Stimulated activated CD4-positive, alpha-beta T cell treated with anti-CD3 and anti-CD28 coated beads, Interleukin-12 subunit alpha, Interleukin-12 subunit beta, amount 100 ng/mL, for 24 hours (primary cell): Measurements from ENCODE around the gene STK39.
"Not testable (repeated sequence)": the region's sequence is repeated elsewhere in the genome, so short reads cannot be mapped to it uniquely, and the experiment has no call there.

ENCODE experiments used
- DNase-seq, 2 experiments: peaks; one replicate each; pipeline ENCODE4 v3.0.0-alpha.2; 2020; ENCODE audit warnings: low read depth in 2 of 2

STK39 gene

DNA sequence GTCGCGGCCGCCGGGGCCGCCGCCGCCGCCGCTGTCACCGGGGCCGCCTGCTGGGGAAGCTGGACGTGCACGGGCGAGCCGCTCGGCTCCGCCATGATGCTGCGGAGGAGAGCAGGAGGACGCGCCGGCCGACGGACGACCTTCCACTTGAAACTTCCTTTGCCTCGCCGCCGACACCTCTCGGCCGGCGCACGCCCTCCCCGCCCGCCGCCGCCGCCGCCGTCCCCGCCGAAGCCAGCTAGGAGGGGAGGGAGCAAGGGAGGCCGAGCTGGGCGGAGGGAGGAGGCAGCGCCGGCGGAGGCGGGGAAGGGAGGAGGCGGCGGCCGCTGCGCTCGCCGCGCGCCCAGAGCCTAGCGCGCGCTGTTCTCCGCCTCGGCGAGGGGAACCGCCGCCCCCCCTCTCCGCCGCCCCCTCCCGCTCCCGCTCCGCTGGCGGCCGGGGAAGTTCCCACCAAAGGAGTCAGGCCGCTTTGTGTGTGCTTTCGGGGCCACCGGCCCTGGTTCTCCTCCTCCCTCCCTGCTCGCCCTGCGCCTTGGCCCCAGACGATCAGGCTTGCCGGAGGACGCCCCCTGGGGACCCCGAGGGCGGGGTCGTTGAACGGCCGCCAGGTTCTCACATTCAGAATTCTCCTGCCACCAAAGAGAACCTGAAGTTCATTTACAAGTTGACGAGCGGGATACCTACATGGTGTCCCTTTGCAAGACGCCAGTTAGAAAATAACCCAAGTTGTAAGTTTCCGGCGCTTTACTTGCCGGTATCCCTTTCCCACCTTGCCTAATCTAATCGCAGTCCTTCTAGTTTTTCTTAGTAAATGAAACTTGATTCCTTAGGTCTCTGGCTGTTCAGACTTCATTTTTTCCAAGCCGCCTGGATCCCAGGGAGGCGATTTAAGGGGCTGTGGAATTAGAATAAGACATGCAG, at the start of gene STK39:
STK39 (minus strand) TSS at position 255 of the 921 bp plus-strand sequence; CDS start at position 95, 160 bp downstream.
- peak; percentile 59 to 66 for DNase-seq

DNA sequence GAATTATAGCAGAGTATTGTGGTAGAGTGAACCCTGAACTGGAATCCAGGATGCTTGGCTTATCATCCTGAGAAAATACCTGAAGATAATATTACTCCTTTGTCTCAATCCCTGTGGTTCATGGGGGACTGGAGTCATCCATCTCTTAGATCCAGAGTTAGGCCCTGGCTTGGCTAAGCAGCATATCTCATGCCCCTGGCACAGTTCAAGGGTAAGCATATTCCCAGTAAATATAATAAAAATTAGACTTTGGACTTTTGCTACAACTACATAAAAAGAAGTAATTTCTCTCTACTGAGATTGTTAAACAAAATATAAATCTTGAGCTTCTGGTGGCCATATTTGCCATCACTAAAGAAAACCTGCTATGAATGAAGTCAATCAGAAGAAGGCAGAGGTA, 47.7 kb upstream of the STK39 start:
- DNase-seq, result no peak

DNA sequence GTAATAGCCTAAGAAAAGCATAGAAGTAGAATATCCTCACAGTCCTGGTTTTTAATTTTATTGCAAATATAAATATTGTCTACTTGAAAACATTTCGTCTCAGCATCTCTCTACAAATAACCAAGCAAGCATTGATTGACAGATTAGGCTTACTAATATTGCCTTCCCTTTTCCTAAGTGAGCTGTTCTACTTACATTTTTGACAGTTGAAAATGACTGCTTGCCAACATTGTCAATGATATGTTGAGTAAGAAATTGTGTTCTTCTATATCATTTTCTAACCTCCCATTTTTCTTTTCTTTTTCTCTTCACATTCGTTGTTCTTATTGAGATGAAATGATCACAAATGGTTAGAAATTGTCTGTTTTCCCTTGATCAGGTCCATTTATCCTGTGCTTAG, 47.0 kb upstream of the STK39 start:
- DNase-seq, result no peak

DNA sequence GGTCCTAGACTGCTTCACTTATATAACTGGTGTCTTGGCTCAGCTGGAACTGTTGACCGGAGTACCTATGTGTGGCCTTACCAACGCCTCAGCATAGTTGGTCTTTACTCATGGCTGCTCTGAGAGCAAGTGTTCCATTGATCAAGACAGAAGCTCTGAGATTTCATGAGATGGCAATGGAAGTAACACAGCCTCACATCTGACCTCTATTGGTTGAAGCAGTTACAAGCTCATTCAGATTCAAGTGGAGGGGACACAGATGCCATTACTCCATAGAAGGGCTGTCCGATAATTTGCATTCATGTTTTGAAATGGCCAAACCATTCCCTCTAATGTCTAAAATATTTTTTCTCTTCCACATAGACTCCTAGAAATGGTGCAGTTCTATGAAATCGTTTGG, 46.4 kb upstream of the STK39 start:
- DNase-seq, result no peak

DNA sequence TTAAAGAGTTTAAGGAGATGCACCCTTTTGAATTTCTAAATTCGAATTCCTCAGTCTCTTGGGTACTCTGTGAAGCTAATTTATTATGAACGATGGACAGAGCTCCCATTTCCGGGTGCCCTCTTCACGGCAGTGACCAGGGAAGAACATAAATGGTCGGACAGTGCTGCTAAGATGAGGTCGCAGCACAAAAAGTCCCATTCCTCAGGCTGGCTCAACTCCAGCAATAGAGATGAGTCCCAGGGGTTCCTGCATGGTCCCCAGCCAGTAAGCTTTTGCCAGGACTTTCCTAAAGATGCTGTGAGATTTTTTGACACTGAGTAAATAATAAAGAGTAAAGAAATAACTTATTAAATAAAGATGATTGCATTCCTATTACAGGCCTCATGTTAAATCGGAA, 43.0 kb upstream of the STK39 start:
- DNase-seq, result no peak

DNA sequence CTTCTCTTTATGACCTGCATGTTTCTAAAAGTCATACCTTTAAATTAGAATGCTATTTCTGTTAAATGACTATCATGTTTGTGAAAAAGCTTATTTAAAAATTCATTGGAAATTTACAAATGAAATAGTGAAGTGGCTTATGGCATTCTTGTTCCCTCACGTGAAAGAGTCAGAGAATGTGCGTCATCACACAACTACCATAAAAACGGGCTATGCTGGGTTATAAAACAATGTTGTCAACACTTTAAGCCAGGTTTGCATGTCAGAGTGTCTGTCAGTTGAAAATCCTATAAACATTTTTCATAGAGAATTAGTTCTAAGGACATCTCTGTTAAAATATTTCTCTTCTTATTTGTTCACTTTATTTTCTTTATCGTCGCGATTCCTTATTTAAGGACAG, 42.5 kb upstream of the STK39 start:
- no peak for DNase-seq

DNA sequence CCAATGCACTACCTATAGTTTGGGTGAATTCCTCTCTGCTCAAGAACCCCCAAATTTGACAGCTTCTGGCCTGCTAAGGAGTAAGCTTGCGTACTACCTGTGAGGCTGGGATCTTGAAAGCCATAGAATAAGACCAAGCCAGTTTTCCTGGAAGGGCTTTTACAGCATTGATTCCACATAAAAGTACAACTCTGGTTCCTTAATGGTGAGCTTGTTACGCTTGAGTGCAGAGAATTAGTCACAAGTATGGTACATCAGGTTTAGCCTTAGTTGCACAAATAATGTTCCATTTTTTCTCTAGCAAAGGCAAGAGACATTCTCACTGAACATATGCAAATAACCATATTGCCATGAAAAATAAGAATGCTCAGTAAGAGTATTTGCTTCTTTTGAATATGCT, 39.1 kb upstream of the STK39 start:
- no peak for DNase-seq

DNA sequence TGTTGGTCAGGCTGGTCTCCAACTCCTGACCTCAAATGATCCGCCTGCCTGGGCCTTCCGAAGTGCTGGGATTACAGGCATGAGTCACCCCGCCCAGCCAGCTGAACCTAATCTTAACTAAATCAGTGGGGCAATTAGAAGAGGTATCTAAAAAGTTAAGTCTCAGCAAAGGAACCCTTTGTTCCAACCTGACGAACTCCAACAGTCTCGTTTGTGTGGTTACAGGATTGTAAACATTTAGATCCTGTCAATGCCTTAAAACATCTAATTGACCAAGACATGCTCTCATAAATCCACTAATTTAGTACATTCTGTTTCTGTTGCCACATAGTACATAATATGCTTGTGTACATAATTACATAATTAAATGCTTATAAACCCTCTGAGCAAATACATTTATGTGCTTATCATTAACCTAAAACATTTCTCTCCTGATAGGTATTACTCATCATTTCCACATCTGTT, 31.1 kb upstream of the STK39 start:
- no peak for DNase-seq

DNA sequence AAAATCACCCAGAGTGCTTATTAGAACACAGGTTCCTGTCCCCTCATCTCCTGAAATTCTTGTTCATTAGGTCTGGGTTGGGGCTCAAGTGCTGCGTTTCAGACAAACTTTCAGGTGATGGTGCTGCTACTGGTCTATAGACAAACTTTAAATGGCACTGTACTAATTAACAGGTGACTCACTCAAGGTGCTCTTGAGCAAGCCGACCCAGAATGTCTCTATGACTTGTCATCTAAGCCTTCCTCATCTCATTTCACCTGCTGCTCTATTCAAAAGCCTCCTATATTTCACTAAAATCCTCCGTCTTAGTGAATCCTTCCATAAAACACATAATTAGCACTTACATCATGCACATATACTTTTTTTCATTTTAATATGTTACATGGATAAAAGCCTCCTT, 29.9 kb upstream of the STK39 start:
- DNase-seq, result no peak

DNA sequence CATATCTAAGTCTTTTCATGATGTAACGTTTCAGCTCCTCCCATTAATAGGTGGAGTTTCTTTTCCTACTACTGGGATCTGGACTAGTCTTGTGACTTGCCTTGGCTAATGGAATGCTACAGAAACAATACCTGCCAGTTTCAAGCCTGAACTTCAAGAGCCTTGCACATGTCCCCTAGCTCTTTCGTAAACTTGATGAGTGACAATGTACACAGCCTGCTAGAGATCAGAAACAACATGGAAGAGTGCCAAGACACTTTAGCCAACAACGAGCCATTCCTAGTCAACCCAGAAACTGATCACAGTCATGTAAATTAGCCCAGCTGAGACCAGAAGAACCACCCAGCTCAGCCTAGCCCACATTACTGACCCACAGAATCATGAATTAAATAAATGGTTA, 24.8 kb upstream of the STK39 start:
- no peak for DNase-seq

DNA sequence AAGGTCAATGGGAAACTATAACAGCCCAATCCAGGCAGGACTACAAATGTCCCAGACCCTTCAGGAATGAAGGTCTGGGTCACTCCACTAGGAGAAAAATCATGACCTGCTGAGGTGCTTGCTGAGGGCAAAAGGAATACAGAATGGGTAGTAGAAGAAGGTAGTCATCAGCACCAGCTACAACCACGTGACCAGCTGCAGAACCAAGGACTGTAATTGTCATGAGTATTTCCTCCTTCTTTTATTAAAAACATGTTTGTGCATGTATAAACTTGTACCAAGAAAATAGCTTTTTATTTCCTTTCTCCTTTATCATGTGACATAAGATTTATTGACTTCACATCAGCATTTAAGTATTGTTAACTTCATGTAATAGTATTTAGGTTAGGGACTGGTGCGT, 15.5 kb upstream of the STK39 start:
- DNase-seq, result not testable (repeated sequence)

DNA sequence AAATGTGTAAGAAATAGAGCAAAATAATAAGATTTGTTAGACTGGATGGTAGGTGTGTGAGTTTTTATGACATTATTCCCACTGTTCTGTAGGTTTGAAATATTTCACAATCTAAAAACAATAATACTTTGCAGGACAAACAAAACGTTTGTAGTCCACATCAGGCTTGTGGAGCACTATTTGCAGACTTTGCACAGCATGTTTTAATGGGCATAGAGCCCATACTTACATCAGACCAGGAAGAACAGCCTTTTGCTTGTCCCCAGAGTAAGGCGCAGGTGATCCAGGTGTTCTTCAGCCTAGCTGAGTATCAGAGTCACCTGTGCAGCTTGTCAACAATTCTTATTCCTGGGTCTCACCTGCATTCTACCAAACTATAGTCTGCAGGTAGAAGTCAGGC, 9.1 kb upstream of the STK39 start:
- no peak for DNase-seq

DNA sequence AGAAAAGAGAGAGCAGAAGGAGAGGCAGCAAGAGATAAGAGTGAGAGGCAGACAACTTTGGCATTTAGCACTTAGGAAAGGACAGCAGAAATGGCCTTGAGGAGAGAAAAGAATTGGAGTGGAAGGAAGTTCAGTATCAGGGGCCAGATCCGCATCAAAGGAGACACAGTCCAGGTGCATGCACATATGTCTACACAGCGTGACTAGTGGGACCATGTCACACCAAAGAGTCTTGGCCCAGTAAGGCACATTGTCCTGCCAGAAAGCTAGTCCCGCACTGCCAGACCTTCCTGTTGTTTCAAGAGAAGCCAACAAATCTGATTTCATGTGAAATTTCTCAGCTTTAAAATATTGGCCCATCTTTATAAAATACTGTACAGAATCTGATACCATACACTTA, 8.5 kb upstream of the STK39 start:
- no peak for DNase-seq

DNA sequence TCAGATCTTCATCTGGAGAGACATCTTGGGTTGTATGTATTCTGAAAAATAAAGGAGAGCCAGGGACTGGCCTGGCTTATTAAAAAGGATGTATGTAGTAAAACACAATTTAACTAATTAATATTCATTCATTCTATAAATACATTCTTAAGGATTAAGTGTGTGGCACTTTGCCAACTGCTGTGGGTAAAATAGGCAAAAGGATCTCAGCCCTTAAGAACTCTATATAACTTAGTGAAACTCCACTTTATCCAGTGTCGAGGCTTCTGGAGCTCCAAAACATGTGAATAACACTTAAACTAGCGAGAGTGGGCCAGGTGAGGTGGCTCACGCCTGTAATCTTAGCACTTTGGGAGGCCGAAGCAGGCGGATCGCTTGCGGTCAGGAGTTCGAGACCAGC, 7.7 kb upstream of the STK39 start:
- DNase-seq, result no peak

DNA sequence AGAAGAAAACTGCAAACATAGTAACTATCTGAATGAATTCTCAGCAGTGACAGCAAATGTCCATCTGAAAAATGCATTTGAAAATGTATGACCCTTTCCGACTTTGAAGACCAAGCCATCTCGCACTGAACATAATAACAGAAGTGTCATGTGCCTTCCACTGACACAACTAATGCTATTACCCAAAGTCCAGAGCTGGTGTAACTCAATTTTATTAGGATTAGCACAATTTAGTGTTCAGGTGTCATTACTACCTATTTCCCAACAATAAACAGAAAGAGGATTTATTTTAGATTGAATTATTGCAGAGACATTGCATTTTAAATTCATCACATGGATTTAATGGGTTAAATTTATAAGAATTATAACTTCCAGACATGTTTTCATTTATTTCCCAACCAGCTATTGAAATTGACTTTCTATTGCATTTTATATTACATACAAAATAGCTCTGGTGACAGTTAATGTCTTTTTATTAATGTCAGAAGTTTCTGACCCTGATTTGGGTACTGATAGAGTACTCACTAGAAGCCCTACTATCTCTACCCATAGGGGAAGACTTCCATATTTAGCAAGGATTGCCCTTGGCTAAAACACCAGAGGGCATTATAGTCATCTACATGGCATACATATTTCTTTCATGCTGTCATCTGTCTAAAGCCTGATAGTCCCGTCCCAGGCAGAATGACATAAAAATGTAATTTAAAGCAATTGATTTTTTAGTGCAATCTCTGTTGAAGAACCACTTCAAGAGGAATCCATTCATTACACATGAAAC, 7.0 kb upstream of the STK39 start:
- DNase-seq, result no peak

DNA sequence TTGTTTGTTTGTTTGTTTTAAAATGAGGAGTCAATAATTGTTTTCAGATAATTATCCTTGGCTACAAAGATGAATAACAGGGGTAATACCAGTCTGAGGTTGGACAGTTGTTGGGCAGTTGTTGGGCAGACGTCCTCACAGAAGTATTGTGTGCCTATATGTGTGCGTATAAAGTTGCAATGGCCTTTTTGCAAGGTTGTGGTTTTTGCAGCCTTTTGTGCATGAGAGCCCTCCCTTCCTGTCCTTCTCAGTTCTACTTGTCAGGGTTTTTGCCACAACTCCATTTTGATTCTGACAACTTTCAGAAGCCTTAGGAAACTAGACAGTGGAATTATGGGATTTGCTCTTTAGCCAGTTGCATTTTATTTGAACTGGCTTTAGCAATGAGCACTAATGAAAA, 6.0 kb upstream of the STK39 start:
- no peak for DNase-seq

DNA sequence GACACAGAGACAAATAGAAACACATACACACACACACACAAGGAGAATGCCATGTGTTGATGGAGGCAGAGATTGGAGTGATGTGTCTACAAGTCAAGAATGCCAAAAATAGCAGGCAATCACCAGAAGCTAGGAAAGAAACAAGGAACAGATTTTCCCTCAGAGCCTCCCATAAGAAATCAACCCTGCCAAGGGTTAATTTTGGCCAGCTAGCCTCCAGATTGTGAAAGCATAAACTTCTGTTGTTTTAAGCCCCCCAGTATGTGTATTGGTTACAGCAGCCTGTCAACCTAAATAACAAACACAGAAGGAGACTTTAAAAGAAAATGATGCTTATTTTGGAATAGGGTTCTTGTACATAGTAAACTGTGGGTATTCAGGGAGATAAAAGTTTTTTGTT, 5.6 kb upstream of the STK39 start:
- no peak for DNase-seq

DNA sequence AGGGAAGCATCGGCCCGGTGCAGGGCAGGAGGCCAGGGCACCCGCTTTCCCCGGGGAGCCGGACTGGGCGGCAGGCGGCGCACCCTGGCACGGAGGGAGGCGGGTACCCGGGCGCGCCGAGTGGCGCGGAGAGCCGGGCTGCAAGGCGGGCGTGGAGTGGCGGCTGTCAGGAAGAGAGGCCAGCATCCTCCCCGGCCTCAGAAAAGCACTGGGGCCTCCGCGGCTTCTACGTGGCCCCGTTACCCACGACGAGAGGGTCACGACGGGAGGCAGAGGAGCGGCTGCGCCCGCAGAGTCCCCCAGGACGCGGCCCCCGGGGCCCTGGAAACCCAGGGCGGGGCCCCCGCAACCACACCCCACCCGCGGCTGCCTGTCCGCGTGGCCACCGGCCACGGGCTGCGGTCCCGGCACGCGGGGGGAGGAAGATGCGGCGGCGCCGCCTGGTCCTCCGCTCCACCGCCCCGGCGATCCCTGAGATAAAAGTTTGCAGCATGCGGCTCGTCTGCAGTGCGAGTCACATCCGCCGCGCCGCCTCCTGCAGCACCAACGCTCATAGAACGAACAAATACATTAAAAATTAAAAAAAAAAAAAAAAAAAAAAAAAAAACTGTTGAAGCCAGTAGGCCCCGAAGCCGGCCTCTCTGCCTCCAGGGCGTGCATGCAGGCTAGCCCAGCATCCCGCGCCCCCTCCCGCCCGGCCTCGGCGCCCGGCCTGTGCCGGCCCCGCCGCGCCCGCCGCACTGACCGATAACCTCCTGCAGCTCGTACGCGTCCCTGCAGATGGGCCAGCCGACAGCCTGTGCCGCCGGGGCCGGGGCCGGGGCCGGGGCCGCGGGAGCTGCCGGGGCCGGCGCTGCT, 683 bp downstream of the STK39 start:
- DNase-seq, result peak; percentile 40 to 48

DNA sequence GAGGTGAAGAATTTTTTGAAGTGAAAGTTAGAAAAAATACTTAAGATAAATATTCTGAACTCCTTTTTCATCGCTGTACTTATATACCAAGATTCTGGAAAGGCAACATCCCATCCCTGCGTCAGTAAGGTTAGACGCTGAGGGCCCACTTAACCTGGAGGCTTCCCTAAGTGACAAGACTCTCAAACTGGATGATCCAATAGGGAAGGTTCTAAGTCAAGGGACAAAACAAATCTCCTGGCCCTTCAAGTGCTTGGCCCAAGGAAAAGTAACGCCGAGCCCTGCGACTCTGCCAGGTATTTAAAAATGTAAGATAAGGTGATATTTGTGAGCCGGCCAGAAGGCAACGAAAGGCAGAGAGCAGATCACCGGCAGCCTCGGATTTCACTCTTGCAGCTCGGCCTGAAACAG, 1.3 kb downstream of the STK39 start:
- DNase-seq, result no peak

DNA sequence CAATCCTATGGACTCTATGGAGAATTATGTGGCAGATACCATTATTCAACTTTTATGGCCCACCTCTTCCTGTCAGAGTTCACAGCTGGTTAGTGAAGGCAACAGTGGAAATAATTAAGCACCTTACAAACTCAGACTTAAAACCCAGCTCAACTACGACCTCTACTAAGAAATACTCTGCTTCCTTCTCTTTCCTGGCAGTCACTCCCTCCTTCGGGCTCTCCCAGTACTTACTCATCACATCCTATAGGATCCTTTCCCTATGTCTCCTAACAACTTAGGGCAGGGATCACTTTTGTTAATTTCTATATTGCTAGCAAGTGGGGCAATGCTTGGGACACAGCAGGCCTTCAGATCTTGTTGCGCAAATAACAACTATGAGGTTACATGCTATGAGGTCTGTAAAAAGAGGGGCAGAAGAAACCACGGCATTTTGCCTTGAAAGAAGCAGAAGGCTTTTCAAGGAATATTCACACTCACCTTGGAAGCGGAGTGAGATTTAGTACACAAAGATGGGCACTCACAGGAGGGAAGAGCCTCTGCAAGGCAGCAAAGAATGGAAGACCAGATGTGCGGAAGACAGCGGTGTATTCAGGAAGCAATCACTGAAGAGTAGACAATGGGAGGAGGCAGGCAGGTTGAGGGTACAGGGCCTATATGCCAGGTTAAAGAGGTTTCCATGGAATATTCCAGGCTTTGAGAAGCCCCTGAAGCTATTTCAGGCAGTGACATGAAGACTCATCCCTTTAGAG, 2.1 kb downstream of the STK39 start:
- no peak for DNase-seq

DNA sequence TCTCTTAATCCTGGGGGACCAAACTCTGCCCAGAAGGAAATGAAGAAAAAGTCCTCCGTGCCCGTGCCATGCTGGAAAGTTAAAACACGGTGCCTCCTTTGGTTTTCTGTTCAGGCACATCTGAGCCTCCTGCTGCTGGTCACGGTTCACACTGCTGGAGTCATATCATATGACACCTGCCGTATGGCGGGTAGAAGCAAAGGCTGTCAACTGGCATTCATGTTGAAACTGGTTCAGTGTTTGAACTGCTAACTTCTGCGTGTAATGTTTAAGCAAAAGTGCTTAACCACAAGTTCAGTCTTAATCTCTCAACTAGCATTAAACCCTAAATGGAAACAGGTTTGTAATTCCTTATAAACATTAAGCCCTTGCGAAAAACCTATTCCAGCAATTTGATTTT, 3.1 kb downstream of the STK39 start:
- peak; percentile 27 to 28 for DNase-seq
